H1 (cell line): ENCODE data around the gene SPN. TPM values are rescaled to one million over a fixed set of nuclear protein-coding genes. Genes with fewer than 3 reads are reported as not detected.

Source experiments
- EZH2 ChIP-seq: fragments of 200-600 bp; sonication (generic); IDR thresholded peaks from 2 replicates; pipeline ENCODE4 v1.7.1; 2012; ENCODE audit warnings: low read depth, mild to moderate bottlenecking, moderate library complexity, low read length, inconsistent platforms; ENCODE audit not compliant: severe bottlenecking
- HDAC2 ChIP-seq, 2 experiments: fragments of 300-600 bp in 1 of 2; sonication (generic) in 1 of 2; IDR thresholded peaks; 2 replicates each; pipeline ENCODE4 v1.6.1; 2011 to 2012; ENCODE audit warnings: low read depth in 2 of 2, low read length in 2 of 2, mild to moderate bottlenecking in 2 of 2, moderate library complexity in 2 of 2, borderline replicate concordance in 1 of 2, inconsistent platforms in 1 of 2
- KDM1A ChIP-seq: fragments of 200-600, 300-600 bp; sonication (generic); IDR thresholded peaks from 2 replicates; pipeline ENCODE4 v1.7.1; 2016; ENCODE audit warnings: mild to moderate bottlenecking, low read length, borderline replicate concordance
- NANOG ChIP-seq: IDR thresholded peaks from 2 replicates; pipeline ENCODE4 v1.6.1; 2011; ENCODE audit warnings: low read length, low read depth, mild to moderate bottlenecking, inconsistent platforms; ENCODE audit not compliant: insufficient read depth, poor library complexity, severe bottlenecking
- USF2 ChIP-seq: IDR thresholded peaks from 2 replicates; pipeline ENCODE4 v1.6.1; 2011; ENCODE audit warnings: low read length, improper control_type of control experiment
- polyA plus RNA-seq, 7 experiments: library from polyadenylated mRNA; depleted of rRNA in 3 of 7; stranded (reverse) in 5 of 7; unstranded in 2 of 7; fragments of >200 nt in 5 of 7; fragments of 200-250 nt in 2 of 7; gene quantifications; 1 replicate in 5 of 7; 2 replicates in 1 of 7; 4 replicates in 1 of 7; pipeline versions ENCODE4 v1.2.1 to v1.2.3, GENCODE V29; 2011 to 2013; ENCODE audit warnings: missing spikeins in 2 of 7, mixed read lengths in 2 of 7
- total RNA-seq: library from RNA; stranded (reverse); fragmentation: NEBNext Ultra II Directional; extraction: Animal tissue kit (Norgen Biotek cat#: 25700); gene quantifications from 2 replicates; pipeline ENCODE4 v1.2.1, GENCODE V29; 2021
- TF ChIP-seq, protein P1 (sequence below): fragments of 300-600 bp; sonication (generic); IDR thresholded peaks from 2 replicates; pipeline ENCODE4 v1.7.1; 2012; ENCODE audit warnings: low read length, moderate library complexity, mild to moderate bottlenecking, inconsistent platforms; ENCODE audit not compliant: insufficient replicate concordance

SPN gene
- total and polyA plus RNA-seq, 2 of the 8 experiments (the other 6 are each of a cell fraction or from before 2014, with no cell fraction given): 1.5 to 1.8 TPM

- TF ChIP-seq, protein P1, sequence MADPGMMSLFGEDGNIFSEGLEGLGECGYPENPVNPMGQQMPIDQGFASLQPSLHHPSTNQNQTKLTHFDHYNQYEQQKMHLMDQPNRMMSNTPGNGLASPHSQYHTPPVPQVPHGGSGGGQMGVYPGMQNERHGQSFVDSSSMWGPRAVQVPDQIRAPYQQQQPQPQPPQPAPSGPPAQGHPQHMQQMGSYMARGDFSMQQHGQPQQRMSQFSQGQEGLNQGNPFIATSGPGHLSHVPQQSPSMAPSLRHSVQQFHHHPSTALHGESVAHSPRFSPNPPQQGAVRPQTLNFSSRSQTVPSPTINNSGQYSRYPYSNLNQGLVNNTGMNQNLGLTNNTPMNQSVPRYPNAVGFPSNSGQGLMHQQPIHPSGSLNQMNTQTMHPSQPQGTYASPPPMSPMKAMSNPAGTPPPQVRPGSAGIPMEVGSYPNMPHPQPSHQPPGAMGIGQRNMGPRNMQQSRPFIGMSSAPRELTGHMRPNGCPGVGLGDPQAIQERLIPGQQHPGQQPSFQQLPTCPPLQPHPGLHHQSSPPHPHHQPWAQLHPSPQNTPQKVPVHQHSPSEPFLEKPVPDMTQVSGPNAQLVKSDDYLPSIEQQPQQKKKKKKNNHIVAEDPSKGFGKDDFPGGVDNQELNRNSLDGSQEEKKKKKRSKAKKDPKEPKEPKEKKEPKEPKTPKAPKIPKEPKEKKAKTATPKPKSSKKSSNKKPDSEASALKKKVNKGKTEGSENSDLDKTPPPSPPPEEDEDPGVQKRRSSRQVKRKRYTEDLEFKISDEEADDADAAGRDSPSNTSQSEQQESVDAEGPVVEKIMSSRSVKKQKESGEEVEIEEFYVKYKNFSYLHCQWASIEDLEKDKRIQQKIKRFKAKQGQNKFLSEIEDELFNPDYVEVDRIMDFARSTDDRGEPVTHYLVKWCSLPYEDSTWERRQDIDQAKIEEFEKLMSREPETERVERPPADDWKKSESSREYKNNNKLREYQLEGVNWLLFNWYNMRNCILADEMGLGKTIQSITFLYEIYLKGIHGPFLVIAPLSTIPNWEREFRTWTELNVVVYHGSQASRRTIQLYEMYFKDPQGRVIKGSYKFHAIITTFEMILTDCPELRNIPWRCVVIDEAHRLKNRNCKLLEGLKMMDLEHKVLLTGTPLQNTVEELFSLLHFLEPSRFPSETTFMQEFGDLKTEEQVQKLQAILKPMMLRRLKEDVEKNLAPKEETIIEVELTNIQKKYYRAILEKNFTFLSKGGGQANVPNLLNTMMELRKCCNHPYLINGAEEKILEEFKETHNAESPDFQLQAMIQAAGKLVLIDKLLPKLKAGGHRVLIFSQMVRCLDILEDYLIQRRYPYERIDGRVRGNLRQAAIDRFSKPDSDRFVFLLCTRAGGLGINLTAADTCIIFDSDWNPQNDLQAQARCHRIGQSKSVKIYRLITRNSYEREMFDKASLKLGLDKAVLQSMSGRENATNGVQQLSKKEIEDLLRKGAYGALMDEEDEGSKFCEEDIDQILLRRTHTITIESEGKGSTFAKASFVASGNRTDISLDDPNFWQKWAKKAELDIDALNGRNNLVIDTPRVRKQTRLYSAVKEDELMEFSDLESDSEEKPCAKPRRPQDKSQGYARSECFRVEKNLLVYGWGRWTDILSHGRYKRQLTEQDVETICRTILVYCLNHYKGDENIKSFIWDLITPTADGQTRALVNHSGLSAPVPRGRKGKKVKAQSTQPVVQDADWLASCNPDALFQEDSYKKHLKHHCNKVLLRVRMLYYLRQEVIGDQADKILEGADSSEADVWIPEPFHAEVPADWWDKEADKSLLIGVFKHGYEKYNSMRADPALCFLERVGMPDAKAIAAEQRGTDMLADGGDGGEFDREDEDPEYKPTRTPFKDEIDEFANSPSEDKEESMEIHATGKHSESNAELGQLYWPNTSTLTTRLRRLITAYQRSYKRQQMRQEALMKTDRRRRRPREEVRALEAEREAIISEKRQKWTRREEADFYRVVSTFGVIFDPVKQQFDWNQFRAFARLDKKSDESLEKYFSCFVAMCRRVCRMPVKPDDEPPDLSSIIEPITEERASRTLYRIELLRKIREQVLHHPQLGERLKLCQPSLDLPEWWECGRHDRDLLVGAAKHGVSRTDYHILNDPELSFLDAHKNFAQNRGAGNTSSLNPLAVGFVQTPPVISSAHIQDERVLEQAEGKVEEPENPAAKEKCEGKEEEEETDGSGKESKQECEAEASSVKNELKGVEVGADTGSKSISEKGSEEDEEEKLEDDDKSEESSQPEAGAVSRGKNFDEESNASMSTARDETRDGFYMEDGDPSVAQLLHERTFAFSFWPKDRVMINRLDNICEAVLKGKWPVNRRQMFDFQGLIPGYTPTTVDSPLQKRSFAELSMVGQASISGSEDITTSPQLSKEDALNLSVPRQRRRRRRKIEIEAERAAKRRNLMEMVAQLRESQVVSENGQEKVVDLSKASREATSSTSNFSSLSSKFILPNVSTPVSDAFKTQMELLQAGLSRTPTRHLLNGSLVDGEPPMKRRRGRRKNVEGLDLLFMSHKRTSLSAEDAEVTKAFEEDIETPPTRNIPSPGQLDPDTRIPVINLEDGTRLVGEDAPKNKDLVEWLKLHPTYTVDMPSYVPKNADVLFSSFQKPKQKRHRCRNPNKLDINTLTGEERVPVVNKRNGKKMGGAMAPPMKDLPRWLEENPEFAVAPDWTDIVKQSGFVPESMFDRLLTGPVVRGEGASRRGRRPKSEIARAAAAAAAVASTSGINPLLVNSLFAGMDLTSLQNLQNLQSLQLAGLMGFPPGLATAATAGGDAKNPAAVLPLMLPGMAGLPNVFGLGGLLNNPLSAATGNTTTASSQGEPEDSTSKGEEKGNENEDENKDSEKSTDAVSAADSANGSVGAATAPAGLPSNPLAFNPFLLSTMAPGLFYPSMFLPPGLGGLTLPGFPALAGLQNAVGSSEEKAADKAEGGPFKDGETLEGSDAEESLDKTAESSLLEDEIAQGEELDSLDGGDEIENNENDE: no peak
- no peak for TF ChIP-seq EZH2
- peak; percentile 72 for TF ChIP-seq USF2
- TF ChIP-seq KDM1A: no peak
- TF ChIP-seq HDAC2 (IDR thresholded peaks at IDR 0.05; ENCODE audit: borderline replicate concordance in 1 of 2, low read depth in 2 of 2, low read length in 2 of 2): peak in 1 of 2 experiments; percentile 77; a peak in 1 of 4 replicates
- TF ChIP-seq NANOG: no peak
Measured at GRCh38 chr16:29710227-29711219, 47.5 kb downstream of the SPN start (continued).
